Neuronal stem cell (in vitro differentiated cells): ENCODE data around the gene PHACTR3.
A peak's percentile ranks its signal among the peaks of the same experiment; 100 is the strongest.

Experiments used
- DNase-seq: peaks from one replicate; pipeline ENCODE4 v3.0.0-alpha.2; 2013; ENCODE audit warnings: low spot score
- H2AFZ ChIP-seq: one replicate; pipeline ENCODE4 v1.6.1; 2013; ENCODE audit warnings: mild to moderate bottlenecking, low read length, inconsistent platforms
- H2AK5ac ChIP-seq: 2 replicates; pipeline ENCODE4 v1.6.1; 2013; ENCODE audit warnings: low read depth, mild to moderate bottlenecking, inconsistent platforms, low read length, moderate library complexity, mixed read lengths
- H2BK120ac ChIP-seq: 2 replicates; pipeline ENCODE4 v1.6.1; 2013; ENCODE audit warnings: low read depth, mild to moderate bottlenecking, inconsistent platforms, low read length, moderate library complexity, mixed read lengths
- H2BK12ac ChIP-seq: one replicate; pipeline ENCODE4 v1.6.1; 2013; ENCODE audit warnings: low read length, inconsistent platforms
- H2BK15ac ChIP-seq: 2 replicates; pipeline ENCODE4 v1.6.1; 2013; ENCODE audit warnings: mild to moderate bottlenecking, low read length, inconsistent platforms, mixed read lengths
- H2BK5ac ChIP-seq: one replicate; pipeline ENCODE4 v1.6.1; 2013; ENCODE audit warnings: inconsistent platforms, mild to moderate bottlenecking, low read length, moderate library complexity
- H3K14ac ChIP-seq: one replicate; pipeline ENCODE4 v1.6.1; 2013; ENCODE audit warnings: low read length, inconsistent platforms
- H3K18ac ChIP-seq: 2 replicates; pipeline ENCODE4 v1.6.1; 2013; ENCODE audit warnings: low read length, inconsistent platforms
- H3K23ac ChIP-seq: 2 replicates; pipeline ENCODE4 v1.6.1; 2013; ENCODE audit warnings: low read depth, mild to moderate bottlenecking, mixed read lengths, low read length, inconsistent platforms; ENCODE audit not compliant: poor library complexity
- H3K27ac ChIP-seq: replicated peaks from 3 replicates; pipeline ENCODE4 v1.5.1; 2013; ENCODE audit warnings: low read length, inconsistent platforms
- H3K27me3 ChIP-seq, 3 experiments: 2 replicates each; pipeline ENCODE4 v1.6.1; 2013; ENCODE audit warnings: low read length in 3 of 3, mild to moderate bottlenecking in 2 of 3, inconsistent platforms in 1 of 3, low read depth in 1 of 3, mixed read lengths in 1 of 3, moderate library complexity in 1 of 3; ENCODE audit not compliant: control insufficient read depth in 3 of 3, insufficient read depth in 3 of 3
- H3K36me3 ChIP-seq, 2 donors: replicated peaks in 1 of 2; 2 replicates each; pipeline ENCODE4 v1.6.1; 2013; ENCODE audit warnings: low read length in 2 of 2; ENCODE audit not compliant: control insufficient read depth in 2 of 2, insufficient read depth in 2 of 2
- H3K4ac ChIP-seq: 2 replicates; pipeline ENCODE4 v1.6.1; 2013; ENCODE audit warnings: inconsistent platforms, mild to moderate bottlenecking, low read length, moderate library complexity
- H3K4me1 ChIP-seq, 2 donors: 1 replicate in 1 of 2; 2 replicates in 1 of 2; pipeline ENCODE4 v1.6.1; 2013; ENCODE audit warnings: low read length in 2 of 2, low read depth in 1 of 2; ENCODE audit not compliant: control insufficient read depth in 2 of 2, insufficient read depth in 1 of 2
- H3K4me2 ChIP-seq: one replicate; pipeline ENCODE4 v1.6.1; 2013; ENCODE audit warnings: mild to moderate bottlenecking, low read length, inconsistent platforms; ENCODE audit not compliant: insufficient read depth, poor library complexity, severe bottlenecking
- H3K4me3 ChIP-seq, 2 donors: 2 replicates each; pipeline ENCODE4 v1.5.1; 2013; ENCODE audit warnings: low read length in 2 of 2, mild to moderate bottlenecking in 2 of 2, inconsistent platforms in 1 of 2, moderate library complexity in 1 of 2
- H3K79me1 ChIP-seq: one replicate; pipeline ENCODE4 v1.6.1; 2013; ENCODE audit warnings: low read depth, mild to moderate bottlenecking, inconsistent platforms, low read length, moderate library complexity
- H3K9ac ChIP-seq: one replicate; pipeline ENCODE4 v1.6.1; 2013; ENCODE audit warnings: mild to moderate bottlenecking, low read depth, low read length, inconsistent platforms; ENCODE audit not compliant: poor library complexity
- H3K9me3 ChIP-seq, 2 donors: replicated peaks in 1 of 2; 2 replicates each; pipeline versions ENCODE3 to v1.6.1; 2013; ENCODE audit warnings: low read length in 2 of 2, mild to moderate bottlenecking in 2 of 2, inconsistent platforms in 1 of 2, low read depth in 1 of 2, mixed read lengths in 1 of 2, moderate library complexity in 1 of 2; ENCODE audit not compliant: control insufficient read depth in 2 of 2, insufficient read depth in 1 of 2
- H4K8ac ChIP-seq: one replicate; pipeline ENCODE4 v1.6.1; 2013; ENCODE audit warnings: low read depth, mild to moderate bottlenecking, inconsistent platforms, low read length, moderate library complexity
- H4K91ac ChIP-seq: one replicate; pipeline ENCODE4 v1.6.1; 2013; ENCODE audit warnings: low read length, low read depth, mild to moderate bottlenecking, inconsistent platforms; ENCODE audit not compliant: poor library complexity
- WGBS, 2 donors: extraction: QIAGEN DNeasy Blood & Tissue Kit; methylation state at CpG; one replicate each; pipeline ENCODE4 v1.1.7; 2013; ENCODE audit warnings: missing lambda C conversion rate in 2 of 2, mixed read lengths in 1 of 2; ENCODE audit not compliant: insufficient read length in 2 of 2, insufficient replicate concordance in 1 of 2; ENCODE audit errors: extremely low coverage in 2 of 2; 5-methylcytosine and 5-hydroxymethylcytosine counted together

The PHACTR3 gene

GRCh38 chr20:59807909-59808728 lies 203.8 kb downstream of the PHACTR3 start:
- Histone ChIP-seq H3K14ac (no peak overlapping the region), H3K4ac (peak overlapping the region; percentile 10), H3K27ac (no peak overlapping the region), H3K27me3 (peaks cover 0 to 24% (median 0%) of the 10 kb centered on the region in 3 experiments), H3K4me2 (no peak overlapping the region), H3K36me3 (no peaks in the 10 kb centered on the region), H3K4me3 (no peak overlapping the region), H3K18ac (peak overlapping the region; percentile 68), H2AFZ (no peak overlapping the region), H2BK5ac (peak overlapping the region; percentile 27), H2BK12ac (no peak overlapping the region), H4K91ac (no peak overlapping the region), H3K9me3 (no peaks in the 10 kb centered on the region), H3K9ac (peak overlapping the region; percentile 45), H2BK15ac (peak overlapping the region; percentile 62), H2AK5ac (peak overlapping the region; percentile 57), H3K79me1 (no peaks in the 10 kb centered on the region), H3K4me1 (peaks cover 0 to 12% of the 10 kb centered on the region in 2 donors), H2BK120ac (peak overlapping the region; percentile 27), H4K8ac (peak overlapping the region; percentile 17), H3K23ac (no peak overlapping the region)
- no CpG with 5 or more reads among the region's 17 CpGs for WGBS, 2 donors
- no peak for DNase-seq

DNA sequence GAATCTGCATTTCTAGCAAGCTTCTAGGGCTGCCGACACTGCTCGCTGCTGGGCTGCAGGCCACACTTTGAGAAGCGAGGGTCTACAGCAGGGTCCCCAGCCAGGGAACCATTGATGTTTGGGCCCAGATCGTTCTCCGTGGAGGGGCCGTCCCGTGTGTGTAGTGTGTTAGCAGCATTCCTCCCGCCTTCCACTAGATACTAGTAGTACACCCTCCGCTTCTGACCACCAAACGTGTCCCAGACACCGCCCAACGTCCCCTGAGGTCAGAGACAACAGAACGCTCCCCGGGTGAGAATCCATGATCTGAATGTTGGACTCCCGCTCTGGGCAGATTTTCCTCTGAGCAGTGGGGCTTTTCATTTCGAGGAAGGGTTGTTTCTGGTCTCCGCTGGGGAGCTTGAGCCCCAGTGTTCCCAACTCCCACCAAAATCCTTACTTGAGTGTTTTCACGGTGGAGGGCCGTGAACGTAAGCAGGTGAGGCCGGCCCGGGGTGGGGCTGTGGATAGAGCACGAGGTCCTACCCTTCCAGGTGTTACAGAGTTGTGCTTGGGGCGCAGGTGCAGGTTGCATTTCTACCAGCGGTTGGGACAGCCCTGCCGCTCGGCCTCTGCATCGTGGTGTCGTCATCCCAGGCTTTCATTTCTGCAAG lies 204.5 kb downstream of the PHACTR3 start:
- no peak for DNase-seq
- Histone ChIP-seq H3K27ac (no peak overlapping the region), H3K79me1 (no peaks in the 10 kb centered on the region), H3K23ac (no peak overlapping the region), H3K9me3 (no peaks in the 10 kb centered on the region), H2BK5ac (peak overlapping the region; percentile 27), H3K27me3 (peaks cover 0 to 27% (median 0%) of the 10 kb centered on the region in 3 experiments), H2BK12ac (no peak overlapping the region), H3K36me3 (no peaks in the 10 kb centered on the region), H3K4me3 (no peak overlapping the region), H2BK15ac (peak overlapping the region; percentile 62), H3K9ac (no peak overlapping the region), H2AK5ac (peak overlapping the region; percentile 57), H4K8ac (no peak overlapping the region), H2AFZ (no peak overlapping the region), H3K4ac (peak overlapping the region; percentile 10), H3K18ac (peak overlapping the region; percentile 88), H3K4me1 (peaks cover 0 to 12% of the 10 kb centered on the region in 2 donors), H2BK120ac (peak overlapping the region; percentile 27), H3K4me2 (no peak overlapping the region), H3K14ac (no peak overlapping the region), H4K91ac (no peak overlapping the region)
- WGBS, 2 donors = no CpG with 5 or more reads among the region's 29 CpGs

- Histone ChIP-seq H3K36me3 (no peaks in the 10 kb centered on the region), H3K4ac (no peak overlapping the region), H3K18ac (no peak overlapping the region), H2AK5ac (no peak overlapping the region), H3K9ac (no peak overlapping the region), H3K14ac (no peak overlapping the region), H2BK5ac (no peak overlapping the region), H3K27me3 (peaks cover 0 to 26% (median 0%) of the 10 kb centered on the region in 3 experiments), H4K8ac (no peak overlapping the region), H3K27ac (no peak overlapping the region), H2BK15ac (no peak overlapping the region), H3K9me3 (no peaks in the 10 kb centered on the region), H3K4me3 (no peak overlapping the region), H3K4me2 (no peak overlapping the region), H3K79me1 (no peaks in the 10 kb centered on the region), H2BK120ac (no peak overlapping the region), H2AFZ (no peak overlapping the region), H3K23ac (no peak overlapping the region), H3K4me1 (peaks cover 0 to 12% of the 10 kb centered on the region in 2 donors), H4K91ac (no peak overlapping the region), H2BK12ac (no peak overlapping the region)
- no peak for DNase-seq
- no CpG with 5 or more reads among the region's 11 CpGs for WGBS, 2 donors
Measured at GRCh38 chr20:59809630-59810448, 205.5 kb downstream of the PHACTR3 start.
